Peyer's patch (tissue), 4 donors: ENCODE data around the gene NDUFS8. TPM values are rescaled to one million over a fixed set of nuclear protein-coding genes. Genes with fewer than 3 reads are reported as not detected.
"Not testable (repeated sequence)": the region's sequence is repeated elsewhere in the genome, so short reads cannot be mapped to it uniquely, and the experiment has no call there.

ENCODE experiments used
- DNase-seq, 3 donors: peaks; one replicate each; pipeline ENCODE4 v3.0.0-alpha.2; 2017 to 2019
- H3K27ac ChIP-seq, 4 donors: fragments of 200-600 bp; sonication (generic); one replicate each; pipeline ENCODE4 v1.5.1; 2016 to 2019
- H3K27me3 ChIP-seq, 2 donors: fragments of 200-600 bp; sonication (generic); one replicate each; pipeline ENCODE4 v1.5.1; 2019
- H3K36me3 ChIP-seq, 3 donors: fragments of 200-600 bp; sonication (generic); one replicate each; pipeline ENCODE4 v1.5.1; 2016 to 2019
- H3K4me1 ChIP-seq, 4 donors: fragments of 200-600 bp; sonication (generic); one replicate each; pipeline ENCODE4 v1.5.1; 2016 to 2019
- H3K4me3 ChIP-seq, 4 donors: fragments of 200-600 bp; sonication (generic); 1 replicate in 3 of 4; 2 replicates in 1 of 4; pipeline ENCODE4 v1.5.1; 2016 to 2019; ENCODE audit warnings: mild to moderate bottlenecking in 1 of 4
- H3K9me3 ChIP-seq, 4 donors: fragments of 200-600 bp; sonication (generic); one replicate each; pipeline ENCODE4 v1.5.1; 2016 to 2019; ENCODE audit warnings: mild to moderate bottlenecking in 1 of 4
- CTCF ChIP-seq, 6 experiments: fragments of 450-650 bp in 4 of 6; fragments of 200-600 bp in 2 of 6; sonication (generic) in 1 of 6; IDR thresholded peaks; one replicate each; pipeline ENCODE4 v1.5.1; 2017 to 2019; ENCODE audit warnings: antibody characterized with exemption in 6 of 6, mild to moderate bottlenecking in 3 of 6, moderate library complexity in 1 of 6
- POLR2A ChIP-seq, 2 donors: fragments of 450-650 bp; IDR thresholded peaks; one replicate each; pipeline ENCODE4 v1.5.1; 2017; ENCODE audit warnings: antibody characterized with exemption in 2 of 2, mild to moderate bottlenecking in 2 of 2, moderate library complexity in 2 of 2
- total RNA-seq, 4 donors: library from RNA; depleted of rRNA; stranded (reverse); fragments of >200 nt; gene quantifications; one replicate each; pipeline ENCODE4 v1.1.0, GENCODE V29; 2016

NDUFS8 gene
- total RNA-seq, result 100 to 1,000 TPM; 153 to 195 (median 162) TPM

DNA sequence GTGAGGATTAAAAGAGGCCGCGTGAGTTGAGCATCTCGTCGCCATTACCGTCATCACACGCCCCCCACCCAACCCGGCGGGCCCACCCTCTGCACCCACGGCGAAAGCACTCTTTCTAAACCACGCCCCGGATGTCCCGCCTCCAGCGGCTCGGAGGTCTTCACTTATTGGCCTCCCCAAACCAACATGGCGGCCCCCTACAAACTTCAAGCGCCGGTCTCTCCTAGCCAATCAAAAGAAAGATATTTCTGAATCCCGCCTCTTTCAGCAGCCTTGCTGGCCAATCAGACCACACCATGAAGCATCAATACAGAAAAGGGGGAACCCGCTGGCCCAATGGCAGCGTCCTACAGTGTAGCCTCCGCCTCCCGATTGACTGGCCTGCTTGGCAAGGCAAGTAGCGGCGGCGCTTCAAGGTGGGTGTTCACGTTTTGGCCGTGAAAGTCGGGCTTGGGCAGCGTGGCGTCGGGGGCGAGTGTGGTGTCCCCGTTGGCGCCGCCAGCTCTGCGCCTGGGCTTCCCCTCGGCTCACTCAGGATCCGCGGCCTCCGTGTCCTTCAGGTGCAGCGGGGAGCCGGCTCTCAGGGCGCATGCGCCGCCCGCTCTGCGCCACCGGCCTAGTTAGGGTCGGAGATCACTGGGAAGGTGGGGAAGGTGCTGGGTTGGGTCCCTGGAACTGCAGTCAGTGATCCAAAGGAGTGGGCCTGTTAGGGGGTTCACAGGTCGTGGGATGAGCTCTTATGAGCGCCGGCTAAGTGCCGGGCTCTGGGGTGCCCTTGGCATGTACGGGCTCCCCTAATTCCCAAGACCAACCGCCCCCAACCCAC is at the start of gene NDUFS8:
NDUFS8 (plus strand) TSS at position 364 of the 826 bp plus-strand sequence. CDS start 1,471 bp downstream, outside the sequence.
- peak; percentile 95 to 99 (median 98) for DNase-seq
- peaks cover 5 to 21% (median 7%) of the 10 kb centered on the region in 4 donors for H3K4me1 ChIP-seq
- no peaks in the 10 kb centered on the region for H3K9me3 ChIP-seq
- no peaks in the 10 kb centered on the region for H3K27me3 ChIP-seq
- TF ChIP-seq CTCF (IDR thresholded peaks at IDR 0.05) (no peak), POLR2A (IDR thresholded peaks at IDR 0.05) (peak; percentile 50 to 73)
- H3K4me3 ChIP-seq, result peak within 1 kb of the TSS; percentile 60 to 89 (median 84)
- peaks cover 0 to 31% (median 0%) of the 10 kb centered on the region in 3 donors for H3K36me3 ChIP-seq
- H3K27ac ChIP-seq, result peak within 1 kb of the TSS; percentile 75 to 96 (median 86)

- not testable (repeated sequence) for H3K4me1 ChIP-seq, H3K27ac ChIP-seq, H3K27me3 ChIP-seq, H3K9me3 ChIP-seq, H3K36me3 ChIP-seq, DNase-seq, H3K4me3 ChIP-seq
These were observed 49.3 kb upstream of the NDUFS8 start for GRCh38 chr11:67981226-67981625.

GRCh38 chr11:67982255-67982857 is 48.1 kb upstream of the NDUFS8 start:
- not testable (repeated sequence) for H3K4me1 ChIP-seq, H3K4me3 ChIP-seq, DNase-seq, H3K9me3 ChIP-seq, H3K27ac ChIP-seq, H3K36me3 ChIP-seq, H3K27me3 ChIP-seq

- Histone ChIP-seq H3K36me3 (no peaks in the 10 kb centered on the region), H3K27me3 (no peaks in the 10 kb centered on the region), H3K4me3 (no peak overlapping the region), H3K27ac (no peak overlapping the region), H3K9me3 (no peaks in the 10 kb centered on the region), H3K4me1 (no peaks in the 10 kb centered on the region)
- no peak for TF ChIP-seq CTCF (IDR thresholded peaks at IDR 0.05)
- TF ChIP-seq POLR2A (IDR thresholded peaks at IDR 0.05), result no peak
- DNase-seq, result no peak
These were observed 46.5 kb upstream of the NDUFS8 start for GRCh38 chr11:67983951-67984350.

GRCh38 chr11:67985302-67985701 is 45.2 kb upstream of the NDUFS8 start:
- DNase-seq, H3K27ac ChIP-seq, H3K36me3 ChIP-seq, H3K9me3 ChIP-seq, H3K4me3 ChIP-seq, H3K4me1 ChIP-seq, H3K27me3 ChIP-seq: not testable (repeated sequence)

GRCh38 chr11:67990546-67991346 is 39.7 kb upstream of the NDUFS8 start:
- H3K9me3 ChIP-seq, H3K27ac ChIP-seq, H3K4me3 ChIP-seq, H3K36me3 ChIP-seq, H3K4me1 ChIP-seq, H3K27me3 ChIP-seq: not testable (repeated sequence)
- peak in 1 of 3 donors; percentile 47 for DNase-seq

DNA sequence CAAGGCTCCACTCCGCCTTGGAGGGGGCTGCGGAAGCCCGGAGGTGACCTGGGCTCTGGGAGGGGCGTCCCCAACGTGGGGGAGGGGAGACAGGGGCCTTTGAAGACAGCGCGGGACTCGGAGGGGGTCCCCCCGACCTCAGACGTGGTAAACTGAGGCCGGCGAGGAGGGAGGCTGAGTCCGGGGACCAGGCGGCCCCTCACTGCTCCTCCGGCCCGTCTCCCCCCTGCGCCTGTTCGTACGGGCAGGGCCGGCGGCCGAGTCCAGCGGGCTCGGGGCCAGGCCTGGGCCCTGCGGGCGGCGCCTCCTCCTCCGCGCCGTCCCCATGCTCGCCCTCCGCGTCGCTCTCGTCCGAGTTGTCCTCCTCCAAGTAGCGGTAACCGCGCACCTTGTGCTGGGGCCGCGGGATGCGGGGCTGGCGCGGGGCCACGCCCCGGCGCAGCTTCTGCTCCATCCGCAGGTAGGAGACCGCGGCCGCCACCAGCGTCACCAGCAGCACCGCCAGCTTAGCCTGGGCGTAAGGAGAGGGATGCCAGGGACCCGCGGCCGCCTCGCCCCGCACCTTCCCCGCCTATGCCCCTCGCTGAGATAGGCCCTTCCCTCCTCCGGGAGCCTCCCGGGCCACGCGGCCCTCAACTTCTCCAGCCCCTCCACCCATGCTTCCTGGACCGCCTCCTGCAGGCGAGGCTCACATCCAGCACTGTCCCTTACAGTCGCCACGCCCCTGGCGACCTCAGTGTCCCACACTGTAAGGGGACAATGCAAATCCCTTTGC is 38.9 kb upstream of the NDUFS8 start:
- peak in 1 of 3 donors; percentile 46 for DNase-seq

More for the DNA sequence above, 38.9 kb upstream of the NDUFS8 start:
- Histone ChIP-seq H3K4me3 (peak overlapping the region in 1 of 4 donors; percentile 28), H3K4me1 (peaks cover 0 to 15% (median 3%) of the 10 kb centered on the region in 4 donors)
- H3K27ac ChIP-seq, H3K9me3 ChIP-seq, H3K27me3 ChIP-seq, H3K36me3 ChIP-seq: not testable (repeated sequence)
